ENCODE measurements around the gene SNN. TPM values are rescaled to one million over a fixed set of nuclear protein-coding genes. Genes with fewer than 3 reads are reported as not detected.

Gene SNN
- total and polyA plus RNA-seq, 7 donors = 5.1 to 15.3 (median 13.0) TPM

- H3K4me1 ChIP-seq = peaks cover 0 to 49% (median 38%) of the 10 kb centered on the region in 4 donors
- 59 to 84% methylated on average over 3 of the region's 3 CpGs for WGBS, 2 donors
- H3K27ac ChIP-seq = peak overlapping the region in 3 of 4 donors; percentile 41 to 76 (median 56)
- no peaks in the 10 kb centered on the region for H3K9me3 ChIP-seq
- intact Hi-C loops (cut with DNase I) = no loop called here
- no peaks in the 10 kb centered on the region for H3K27me3 ChIP-seq
- no peak overlapping the region for H3K4me3 ChIP-seq
- TF ChIP-seq POLR2AphosphoS5 (IDR thresholded peaks at IDR 0.05) = no peak
- TF ChIP-seq CTCF (IDR thresholded peaks at IDR 0.05) = no peak
- DNase-seq = peak; percentile 48
- peaks cover 6 to 48% (median 22%) of the 10 kb centered on the region in 4 donors for H3K36me3 ChIP-seq
Measured at GRCh38 chr16:11689031-11689840, 21.0 kb downstream of the SNN start.

DNA sequence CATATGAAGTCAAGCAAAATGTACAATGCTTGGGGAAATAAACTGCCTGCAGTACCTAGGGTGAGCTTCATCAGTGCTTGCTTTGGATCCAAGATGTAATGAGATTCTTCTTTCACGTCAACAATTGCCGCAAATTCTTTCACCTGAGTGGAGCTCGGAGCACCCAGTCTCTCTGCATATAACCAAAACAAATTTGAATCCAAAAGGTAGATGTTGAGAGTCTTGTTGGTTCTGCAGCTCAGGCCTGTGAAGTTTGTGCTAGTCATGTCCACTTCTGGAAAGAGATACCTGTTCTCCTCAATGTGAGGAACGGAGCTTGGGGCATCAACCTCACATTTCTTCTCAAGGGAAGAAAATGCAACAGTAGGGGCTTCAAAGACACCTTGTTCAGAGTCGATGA lies 23.0 kb downstream of the SNN start:
- Histone ChIP-seq H3K9me3 (no peaks in the 10 kb centered on the region), H3K27me3 (no peaks in the 10 kb centered on the region), H3K36me3 (peaks cover 6 to 52% (median 26%) of the 10 kb centered on the region in 4 donors), H3K27ac (no peak overlapping the region), H3K4me1 (peaks cover 0 to 41% (median 32%) of the 10 kb centered on the region in 4 donors), H3K4me3 (no peak overlapping the region)
- 95 to 96% methylated on average over 5 of the region's 5 CpGs for WGBS, 2 donors
- intact Hi-C loops (cut with DNase I) = no loop called here
- TF ChIP-seq EP300 (IDR thresholded peaks at IDR 0.05) (no peak), POLR2AphosphoS5 (IDR thresholded peaks at IDR 0.05) (no peak), CTCF (IDR thresholded peaks at IDR 0.05) (no peak), POLR2A (IDR thresholded peaks at IDR 0.05) (no peak)
- DNase-seq = peak; percentile 7

DNA sequence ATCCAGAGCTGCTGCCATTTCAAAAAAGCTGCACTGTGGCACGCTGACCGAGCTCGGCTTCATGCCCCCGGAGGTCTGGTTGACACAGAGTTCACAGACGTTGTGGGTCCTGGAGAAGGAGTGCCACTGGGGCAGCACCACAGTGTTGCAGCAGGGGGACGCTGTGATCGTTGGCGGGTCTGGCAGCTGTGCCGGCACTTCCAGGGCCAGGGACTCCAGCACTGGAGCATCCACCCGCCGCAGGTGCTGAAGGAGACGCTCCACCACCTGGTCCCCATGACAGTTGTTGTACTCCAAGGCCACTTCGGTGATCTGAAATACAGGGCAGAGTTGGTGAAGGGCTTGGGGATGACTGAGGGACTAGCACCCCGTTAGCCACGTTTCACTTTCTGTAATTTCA lies 23.5 kb downstream of the SNN start:
- no peaks in the 10 kb centered on the region for H3K9me3 ChIP-seq
- TF ChIP-seq CTCF (IDR thresholded peaks at IDR 0.05) = no peak
- intact Hi-C loops (cut with DNase I) = no loop called here
- no peaks in the 10 kb centered on the region for H3K27me3 ChIP-seq
- H3K4me3 ChIP-seq = no peak overlapping the region
- peaks cover 0 to 35% (median 27%) of the 10 kb centered on the region in 4 donors for H3K4me1 ChIP-seq
- peaks cover 6 to 58% (median 29%) of the 10 kb centered on the region in 4 donors for H3K36me3 ChIP-seq
- 95 to 96% methylated on average over 15 of the region's 15 CpGs for WGBS, 2 donors
- peak; percentile 54 for DNase-seq
- no peak overlapping the region for H3K27ac ChIP-seq

GRCh38 chr16:11692171-11692570 lies 23.9 kb downstream of the SNN start:
- WGBS, 2 donors = 92% methylated on average over 8 of the region's 8 CpGs
- intact Hi-C loops (cut with DNase I) = no loop called here
- Histone ChIP-seq H3K27ac (no peak overlapping the region), H3K4me1 (peaks cover 0 to 31% (median 23%) of the 10 kb centered on the region in 4 donors), H3K4me3 (no peak overlapping the region), H3K27me3 (no peaks in the 10 kb centered on the region), H3K9me3 (no peaks in the 10 kb centered on the region), H3K36me3 (peaks cover 10 to 62% (median 30%) of the 10 kb centered on the region in 4 donors)
- peak; percentile 21 for DNase-seq
- TF ChIP-seq POLR2AphosphoS5 (IDR thresholded peaks at IDR 0.05) = no peak
- no peak for TF ChIP-seq POLR2A (IDR thresholded peaks at IDR 0.05)
- no peak for TF ChIP-seq CTCF (IDR thresholded peaks at IDR 0.05)
- no peak for TF ChIP-seq EP300 (IDR thresholded peaks at IDR 0.05)

All from sigmoid colon (tissue), 7 donors.